Measurements from ENCODE around the gene FAM13C. TPM values are rescaled to one million over a fixed set of nuclear protein-coding genes. Genes with fewer than 3 reads are reported as not detected.
A peak's percentile ranks its signal among the peaks of the same experiment; 100 is the strongest.

FAM13C gene
- total RNA-seq, 1 donor from 2014 or later: 5.1 TPM

- no peak for TF ChIP-seq CTCF (IDR thresholded peaks at IDR 0.05)
- Mint-ChIP-seq H3K27ac (ENCODE audit: unreplicated experiment) (no peak overlapping the region), H3K36me3 (ENCODE audit: low read depth) (no peaks in the 10 kb centered on the region), H3K4me1 (ENCODE audit: low read depth) (peaks cover 14% of the 10 kb centered on the region), H3K4me3 (ENCODE audit: unreplicated experiment) (no peak overlapping the region), H3K27me3 (ENCODE audit: low read depth) (peaks cover 2% of the 10 kb centered on the region), H3K9me3 (ENCODE audit: low read depth) (no peaks in the 10 kb centered on the region)
- DNase-seq (ENCODE audit: low spot score): no peak
Observed at GRCh38 chr10:59366290-59366689, 3.9 kb upstream of the FAM13C start.

- TF ChIP-seq CTCF (IDR thresholded peaks at IDR 0.05): no peak
- Mint-ChIP-seq H3K4me3 (ENCODE audit: unreplicated experiment) (no peak overlapping the region), H3K27ac (ENCODE audit: unreplicated experiment) (no peak overlapping the region), H3K9me3 (ENCODE audit: low read depth) (no peaks in the 10 kb centered on the region), H3K27me3 (ENCODE audit: low read depth) (peaks cover 2% of the 10 kb centered on the region), H3K36me3 (ENCODE audit: low read depth) (no peaks in the 10 kb centered on the region), H3K4me1 (ENCODE audit: low read depth) (peaks cover 26% of the 10 kb centered on the region)
- DNase-seq (ENCODE audit: low spot score): no peak
Observed at GRCh38 chr10:59363446-59363958, 1.2 kb upstream of the FAM13C start.

- H3K27me3 Mint-ChIP-seq (ENCODE audit: low read depth): peaks cover 2% of the 10 kb centered on the region
- no peak for TF ChIP-seq CTCF (IDR thresholded peaks at IDR 0.05)
- DNase-seq (ENCODE audit: low spot score): no peak
- peak overlapping the region; percentile 73 for H3K27ac Mint-ChIP-seq (ENCODE audit: unreplicated experiment)
- H3K9me3 Mint-ChIP-seq (ENCODE audit: low read depth): no peaks in the 10 kb centered on the region
- peaks cover 26% of the 10 kb centered on the region for H3K4me1 Mint-ChIP-seq (ENCODE audit: low read depth)
- H3K4me3 Mint-ChIP-seq (ENCODE audit: unreplicated experiment): peak overlapping the region; percentile 83
- no peaks in the 10 kb centered on the region for H3K36me3 Mint-ChIP-seq (ENCODE audit: low read depth)
Observed at GRCh38 chr10:59362959-59363381, 621 bp upstream of the FAM13C start.

- H3K27me3 Mint-ChIP-seq (ENCODE audit: low read depth): peaks cover 4% of the 10 kb centered on the region
- peaks cover 26% of the 10 kb centered on the region for H3K4me1 Mint-ChIP-seq (ENCODE audit: low read depth)
- H3K27ac Mint-ChIP-seq (ENCODE audit: unreplicated experiment): peak overlapping the region; percentile 82
- H3K36me3 Mint-ChIP-seq (ENCODE audit: low read depth): no peaks in the 10 kb centered on the region
- no peaks in the 10 kb centered on the region for H3K9me3 Mint-ChIP-seq (ENCODE audit: low read depth)
- DNase-seq (ENCODE audit: low spot score): no peak
- no peak for TF ChIP-seq CTCF (IDR thresholded peaks at IDR 0.05)
- peak overlapping the region; percentile 83 for H3K4me3 Mint-ChIP-seq (ENCODE audit: unreplicated experiment)
Observed at GRCh38 chr10:59361663-59362143, 646 bp downstream of the FAM13C start.

GRCh38 chr10:59360605-59361405 lies 1.5 kb downstream of the FAM13C start:
- no peaks in the 10 kb centered on the region for H3K9me3 Mint-ChIP-seq (ENCODE audit: low read depth)
- no peak for DNase-seq (ENCODE audit: low spot score)
- no peak overlapping the region for H3K4me3 Mint-ChIP-seq (ENCODE audit: unreplicated experiment)
- H3K27ac Mint-ChIP-seq (ENCODE audit: unreplicated experiment): no peak overlapping the region
- H3K27me3 Mint-ChIP-seq (ENCODE audit: low read depth): peaks cover 4% of the 10 kb centered on the region
- no peaks in the 10 kb centered on the region for H3K36me3 Mint-ChIP-seq (ENCODE audit: low read depth)
- peaks cover 26% of the 10 kb centered on the region for H3K4me1 Mint-ChIP-seq (ENCODE audit: low read depth)
- TF ChIP-seq CTCF (IDR thresholded peaks at IDR 0.05): no peak
